Trophoblast cell (in vitro differentiated cells and primary cell): ENCODE data around the gene PSMD2.

Experiments
- DNase-seq, 2 donors: peaks; one replicate each; pipeline ENCODE4 v3.0.0-alpha.2; 2016
- H2AFZ ChIP-seq: 2 replicates; pipeline ENCODE4 v1.6.1; 2013; ENCODE audit warnings: low read length, moderate library complexity, mild to moderate bottlenecking; ENCODE audit not compliant: insufficient read depth, poor library complexity
- H2AK5ac ChIP-seq: 2 replicates; pipeline ENCODE4 v1.6.1; 2013; ENCODE audit warnings: mild to moderate bottlenecking, low read length
- H2BK120ac ChIP-seq: 2 replicates; pipeline ENCODE4 v1.6.1; 2013; ENCODE audit warnings: low read length, mild to moderate bottlenecking, moderate library complexity; ENCODE audit not compliant: insufficient read depth, poor library complexity
- H2BK12ac ChIP-seq: 2 replicates; pipeline ENCODE4 v1.6.1; 2013; ENCODE audit warnings: mild to moderate bottlenecking, low read length, moderate library complexity
- H2BK5ac ChIP-seq: 2 replicates; pipeline ENCODE4 v1.6.1; 2013; ENCODE audit warnings: low read length, low read depth, moderate library complexity, mild to moderate bottlenecking; ENCODE audit not compliant: poor library complexity
- H3K14ac ChIP-seq: 2 replicates; pipeline ENCODE4 v1.6.1; 2013; ENCODE audit warnings: mild to moderate bottlenecking, low read length
- H3K18ac ChIP-seq: 2 replicates; pipeline ENCODE4 v1.6.1; 2013; ENCODE audit warnings: mild to moderate bottlenecking, low read length
- H3K23ac ChIP-seq: 2 replicates; pipeline ENCODE4 v1.6.1; 2013; ENCODE audit warnings: low read length
- H3K27ac ChIP-seq: 2 replicates; pipeline ENCODE4 v1.5.1; 2013; ENCODE audit warnings: low read depth, mild to moderate bottlenecking, inconsistent platforms, low read length, moderate library complexity
- H3K27me3 ChIP-seq: 2 replicates; pipeline ENCODE4 v1.6.1; 2013; ENCODE audit warnings: inconsistent platforms, mild to moderate bottlenecking, low read length, moderate library complexity; ENCODE audit not compliant: insufficient read depth
- H3K36me3 ChIP-seq, 2 experiments: 1 replicate in 1 of 2; 2 replicates in 1 of 2; pipeline ENCODE4 v1.6.1; 2013; ENCODE audit warnings: low read length in 2 of 2, mild to moderate bottlenecking in 2 of 2, moderate library complexity in 1 of 2; ENCODE audit not compliant: insufficient read depth in 2 of 2, control insufficient read depth in 1 of 2
- H3K4ac ChIP-seq: 2 replicates; pipeline ENCODE4 v1.6.1; 2013; ENCODE audit warnings: low read depth, mild to moderate bottlenecking, low read length, moderate library complexity
- H3K4me1 ChIP-seq, 2 experiments: 1 replicate in 1 of 2; 2 replicates in 1 of 2; pipeline ENCODE4 v1.6.1; 2013; ENCODE audit warnings: low read length in 2 of 2, mild to moderate bottlenecking in 2 of 2, moderate library complexity in 1 of 2; ENCODE audit not compliant: insufficient read depth in 2 of 2, control insufficient read depth in 1 of 2
- H3K4me2 ChIP-seq: 2 replicates; pipeline ENCODE4 v1.6.1; 2013; ENCODE audit warnings: inconsistent platforms, mild to moderate bottlenecking, low read length, moderate library complexity
- H3K4me3 ChIP-seq: 2 replicates; pipeline ENCODE4 v1.5.1; 2013; ENCODE audit warnings: mild to moderate bottlenecking, low read depth, low read length, inconsistent platforms
- H3K79me1 ChIP-seq: one replicate; pipeline ENCODE4 v1.6.1; 2013; ENCODE audit warnings: low read length
- H3K79me2 ChIP-seq: 2 replicates; pipeline ENCODE4 v1.6.1; 2013; ENCODE audit warnings: low read length, mild to moderate bottlenecking; ENCODE audit not compliant: control insufficient read depth, insufficient read depth, poor library complexity
- H3K9ac ChIP-seq: 2 replicates; pipeline ENCODE4 v1.6.1; 2013; ENCODE audit warnings: mild to moderate bottlenecking, low read length
- H3K9me3 ChIP-seq: 2 replicates; pipeline ENCODE4 v1.6.1; 2013; ENCODE audit warnings: low read depth, mild to moderate bottlenecking, control low read depth, inconsistent platforms, low read length; ENCODE audit not compliant: insufficient read depth
- H4K12ac ChIP-seq: 2 replicates; pipeline ENCODE4 v1.6.1; 2013; ENCODE audit warnings: low read depth, mild to moderate bottlenecking, low read length, moderate library complexity
- H4K8ac ChIP-seq: 2 replicates; pipeline ENCODE4 v1.6.1; 2013; ENCODE audit warnings: low read depth, mild to moderate bottlenecking, low read length, moderate library complexity
- H4K91ac ChIP-seq: one replicate; pipeline ENCODE4 v1.6.1; 2013; ENCODE audit warnings: low read depth, mild to moderate bottlenecking, low read length, moderate library complexity
- WGBS: extraction: QIAGEN DNeasy Blood & Tissue Kit; methylation state at CpG from one replicate; pipeline ENCODE4 v1.1.7; 2013; ENCODE audit warnings: missing lambda C conversion rate; ENCODE audit not compliant: insufficient read length, insufficient coverage; ENCODE audit errors: extremely low coverage; 5-methylcytosine and 5-hydroxymethylcytosine counted together

Gene PSMD2

DNA sequence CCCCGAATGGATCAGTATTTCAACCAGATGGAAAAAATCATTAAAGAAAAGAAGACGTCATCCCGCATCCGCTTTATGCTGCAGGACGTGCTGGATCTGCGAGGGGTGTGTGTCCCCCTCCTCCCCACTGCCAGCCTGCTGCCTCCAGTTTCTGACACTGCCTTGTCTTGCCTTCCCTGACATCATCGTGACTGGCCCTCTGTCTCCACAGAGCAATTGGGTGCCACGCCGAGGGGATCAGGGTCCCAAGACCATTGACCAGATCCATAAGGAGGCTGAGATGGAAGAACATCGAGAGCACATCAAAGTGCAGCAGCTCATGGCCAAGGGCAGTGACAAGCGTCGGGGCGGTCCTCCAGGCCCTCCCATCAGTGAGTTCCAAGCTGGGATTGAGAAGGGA is 26.2 kb downstream of the PSMD2 start:
- H2AK5ac ChIP-seq, result no peak overlapping the region
- H2BK120ac ChIP-seq, result no peak overlapping the region
- H3K79me1 ChIP-seq, result no peaks in the 10 kb centered on the region
- no peak overlapping the region for H3K18ac ChIP-seq
- H3K4me1 ChIP-seq, result no peaks in the 10 kb centered on the region
- no peak overlapping the region for H3K27ac ChIP-seq
- no CpG with 5 or more reads among the region's 13 CpGs for WGBS
- no peak overlapping the region for H2BK5ac ChIP-seq
- no peak overlapping the region for H3K4ac ChIP-seq
- no peaks in the 10 kb centered on the region for H3K27me3 ChIP-seq
- H4K91ac ChIP-seq, result no peak overlapping the region
- H3K79me2 ChIP-seq, result no peaks in the 10 kb centered on the region
- no peak overlapping the region for H3K4me3 ChIP-seq
- no peak overlapping the region for H3K14ac ChIP-seq
- H4K8ac ChIP-seq, result no peak overlapping the region
- H3K9ac ChIP-seq, result no peak overlapping the region
- H3K36me3 ChIP-seq, result peaks cover 83 to 93% of the 10 kb centered on the region in 2 experiments
- no peak for DNase-seq
- H4K12ac ChIP-seq, result no peak overlapping the region
- H2AFZ ChIP-seq, result no peak overlapping the region
- H3K23ac ChIP-seq, result no peak overlapping the region
- no peak overlapping the region for H3K4me2 ChIP-seq
- no peak overlapping the region for H2BK12ac ChIP-seq
- H3K9me3 ChIP-seq, result no peaks in the 10 kb centered on the region

DNA sequence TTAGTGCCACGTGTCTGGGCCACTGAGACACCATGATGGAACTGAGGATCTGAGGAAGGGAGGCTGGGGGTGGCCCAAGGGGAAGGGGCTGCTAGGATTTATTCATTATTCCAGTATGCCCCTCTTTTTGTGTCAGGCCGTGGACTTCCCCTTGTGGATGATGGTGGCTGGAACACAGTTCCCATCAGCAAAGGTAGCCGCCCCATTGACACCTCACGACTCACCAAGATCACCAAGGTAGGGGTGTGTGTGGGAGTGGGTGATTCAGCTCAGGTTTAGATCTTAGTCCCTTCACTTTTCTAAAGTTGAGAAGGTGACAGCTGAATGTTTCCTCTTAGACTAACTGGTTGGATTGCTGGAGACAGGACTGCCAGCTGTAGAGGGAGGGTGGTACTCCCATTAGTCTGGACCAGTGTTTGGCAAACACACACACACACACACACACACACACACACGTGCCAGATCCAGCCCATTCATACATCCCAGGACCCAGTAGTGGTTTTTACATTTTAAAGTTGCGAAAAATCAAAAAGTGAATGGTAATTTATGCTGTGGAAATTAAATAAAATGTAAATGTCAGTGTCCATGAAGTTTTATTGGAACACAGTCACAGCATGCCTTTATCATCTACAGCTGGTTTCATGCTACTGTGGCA is 26.8 kb downstream of the PSMD2 start:
- Histone ChIP-seq H3K27ac (no peak overlapping the region), H3K4me1 (no peaks in the 10 kb centered on the region), H2BK12ac (no peak overlapping the region), H3K14ac (no peak overlapping the region), H3K27me3 (no peaks in the 10 kb centered on the region), H3K23ac (no peak overlapping the region), H3K4me3 (no peak overlapping the region), H3K36me3 (peaks cover 79 to 90% of the 10 kb centered on the region in 2 experiments), H4K12ac (no peak overlapping the region), H3K4ac (no peak overlapping the region), H3K9ac (no peak overlapping the region), H2AK5ac (no peak overlapping the region), H3K79me1 (no peaks in the 10 kb centered on the region), H2AFZ (no peak overlapping the region), H4K8ac (no peak overlapping the region), H3K9me3 (no peaks in the 10 kb centered on the region), H4K91ac (no peak overlapping the region), H3K18ac (no peak overlapping the region), H2BK5ac (no peak overlapping the region), H3K4me2 (no peak overlapping the region), H2BK120ac (no peak overlapping the region), H3K79me2 (no peaks in the 10 kb centered on the region)
- no peak for DNase-seq
- WGBS, result no CpG with 5 or more reads among the region's 6 CpGs

DNA sequence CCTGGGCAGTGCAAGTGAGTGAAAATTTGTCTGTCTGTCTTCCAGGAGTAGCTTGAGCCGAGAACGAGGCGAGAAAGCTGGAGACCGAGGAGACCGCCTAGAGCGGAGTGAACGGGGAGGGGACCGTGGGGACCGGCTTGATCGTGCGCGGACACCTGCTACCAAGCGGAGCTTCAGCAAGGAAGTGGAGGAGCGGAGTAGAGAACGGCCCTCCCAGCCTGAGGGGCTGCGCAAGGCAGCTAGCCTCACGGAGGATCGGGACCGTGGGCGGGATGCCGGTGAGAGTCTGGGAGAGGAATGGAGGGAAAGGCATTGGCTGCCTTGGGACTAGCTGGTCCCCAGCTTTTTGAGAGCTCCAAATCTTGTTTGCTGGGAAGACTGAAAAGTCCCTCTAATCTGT is 28.1 kb downstream of the PSMD2 start:
- Histone ChIP-seq H3K4me3 (no peak overlapping the region), H3K27ac (no peak overlapping the region), H4K12ac (no peak overlapping the region), H3K23ac (no peak overlapping the region), H3K4me1 (peaks cover 6 to 7% of the 10 kb centered on the region in 2 experiments), H4K8ac (no peak overlapping the region), H2BK5ac (no peak overlapping the region), H2AFZ (no peak overlapping the region), H3K4ac (no peak overlapping the region), H2BK120ac (no peak overlapping the region), H3K79me2 (no peaks in the 10 kb centered on the region), H3K9me3 (peaks cover 2% of the 10 kb centered on the region), H3K79me1 (no peaks in the 10 kb centered on the region), H4K91ac (no peak overlapping the region), H2AK5ac (no peak overlapping the region), H3K18ac (no peak overlapping the region), H2BK12ac (no peak overlapping the region), H3K4me2 (no peak overlapping the region), H3K27me3 (no peaks in the 10 kb centered on the region), H3K36me3 (peaks cover 79 to 91% of the 10 kb centered on the region in 2 experiments), H3K14ac (no peak overlapping the region), H3K9ac (no peak overlapping the region)
- no CpG with 5 or more reads among the region's 21 CpGs for WGBS
- no peak for DNase-seq

DNA sequence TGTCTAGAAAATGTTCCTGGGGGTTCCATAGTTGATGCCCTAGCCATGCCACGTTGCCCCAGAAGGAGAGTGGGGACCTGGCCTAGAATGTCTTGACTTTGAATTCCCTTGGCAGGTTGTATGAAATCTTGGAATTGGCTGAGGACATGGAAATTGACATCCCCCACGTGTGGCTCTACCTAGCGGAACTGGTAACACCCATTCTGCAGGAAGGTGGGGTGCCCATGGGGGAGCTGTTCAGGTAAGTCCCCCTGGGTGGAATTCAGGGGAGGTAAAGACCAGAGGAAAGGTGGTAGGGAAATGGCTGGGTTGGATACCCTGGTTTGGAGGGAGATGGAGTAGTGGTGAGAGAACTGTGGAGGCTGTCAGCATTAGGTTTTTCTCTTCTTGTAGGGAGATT is 29.5 kb downstream of the PSMD2 start:
- peaks cover 75 to 89% of the 10 kb centered on the region in 2 experiments for H3K36me3 ChIP-seq
- DNase-seq, result no peak
- WGBS, result no CpG with 5 or more reads among the region's 3 CpGs

More for the DNA sequence above, 29.5 kb downstream of the PSMD2 start:
- no peak overlapping the region for H4K8ac ChIP-seq
- H2BK12ac ChIP-seq, result no peak overlapping the region
- peaks cover 2% of the 10 kb centered on the region for H3K9me3 ChIP-seq
- H3K79me2 ChIP-seq, result no peaks in the 10 kb centered on the region
- H3K27me3 ChIP-seq, result no peaks in the 10 kb centered on the region
- H3K14ac ChIP-seq, result no peak overlapping the region
- no peak overlapping the region for H2AK5ac ChIP-seq
- no peak overlapping the region for H3K9ac ChIP-seq
- H3K18ac ChIP-seq, result no peak overlapping the region
- no peak overlapping the region for H3K4me3 ChIP-seq
- H2BK5ac ChIP-seq, result no peak overlapping the region
- H3K4me1 ChIP-seq, result peaks cover 14 to 15% of the 10 kb centered on the region in 2 experiments
- H4K12ac ChIP-seq, result no peak overlapping the region
- H4K91ac ChIP-seq, result no peak overlapping the region
- H3K4ac ChIP-seq, result no peak overlapping the region
- no peak overlapping the region for H3K23ac ChIP-seq
- no peak overlapping the region for H2BK120ac ChIP-seq
- no peak overlapping the region for H3K4me2 ChIP-seq
- no peak overlapping the region for H2AFZ ChIP-seq
- H3K79me1 ChIP-seq, result peaks cover 6% of the 10 kb centered on the region
- no peak overlapping the region for H3K27ac ChIP-seq
